CD4-positive, alpha-beta T cell (primary cell): ENCODE measurements around the gene WDR27. TPM values are rescaled to one million over a fixed set of nuclear protein-coding genes. Genes with fewer than 3 reads are reported as not detected.

Experiments
- ATAC-seq: fragments of 200-7000 bp; cut with Tn5 transposase; one replicate; pipeline ENCODE4 v1.10.0; 2022; ENCODE audit warnings: mild to moderate bottlenecking; ENCODE audit not compliant: poor library complexity
- CTCF ChIA-PET: fragments of 350-600 bp; sonication (Branson Sonifier 250); formaldehyde crosslinking; loops from one replicate; lab custom pipeline; 2021; ENCODE audit warnings: antibody characterized with exemption, inconsistent platforms; lab: Charles Lee
- POLR2A ChIA-PET: fragments of 350-600 bp; sonication (Branson Sonifier 250); formaldehyde crosslinking; loops from one replicate; lab custom pipeline; 2021; ENCODE audit warnings: antibody characterized with exemption, inconsistent platforms; lab: Charles Lee
- DNase-seq, 14 experiments: peaks; one replicate each; pipeline ENCODE4 v3.0.0-alpha.2; 2013 to 2020; ENCODE audit warnings: mixed read lengths in 2 of 14
- H3K27ac ChIP-seq, 2 donors: one replicate each; pipeline versions ENCODE4 v1.5.1 to v1.7.0; 2013; ENCODE audit warnings: low read length in 2 of 2, low read depth in 1 of 2, mild to moderate bottlenecking in 1 of 2
- H3K27me3 ChIP-seq, 2 experiments: 1 replicate in 1 of 2; 2 replicates in 1 of 2; pipeline versions ENCODE4 v1.6.1 to v1.7.0; 2013; ENCODE audit warnings: low read length in 2 of 2, control low read depth in 1 of 2, mild to moderate bottlenecking in 1 of 2, moderate library complexity in 1 of 2; ENCODE audit not compliant: insufficient read depth in 2 of 2, control insufficient read depth in 1 of 2
- H3K36me3 ChIP-seq: one replicate; pipeline ENCODE4 v1.6.1; 2013; ENCODE audit warnings: low read length, control low read depth; ENCODE audit not compliant: insufficient read depth
- H3K4me1 ChIP-seq: one replicate; pipeline ENCODE4 v1.6.1; 2013; ENCODE audit warnings: low read length, control low read depth; ENCODE audit not compliant: insufficient read depth
- H3K4me3 ChIP-seq: one replicate; pipeline ENCODE4 v1.5.1; 2013; ENCODE audit warnings: mild to moderate bottlenecking, low read length, moderate library complexity
- H3K9me3 ChIP-seq, 2 experiments: 1 replicate in 1 of 2; 2 replicates in 1 of 2; pipeline versions ENCODE4 v1.6.1 to v1.7.0; 2013; ENCODE audit warnings: low read length in 2 of 2, mild to moderate bottlenecking in 2 of 2, control low read depth in 1 of 2, moderate library complexity in 1 of 2; ENCODE audit not compliant: control insufficient read depth in 1 of 2, insufficient read depth in 1 of 2
- H3K27ac Mint-ChIP-seq: one replicate; pipeline ENCODE4 v1.8.0; 2020; ENCODE audit warnings: mixed read lengths
- H3K27me3 Mint-ChIP-seq: one replicate; pipeline ENCODE4 v1.8.0; 2021; ENCODE audit warnings: mixed read lengths
- H3K36me3 Mint-ChIP-seq: one replicate; pipeline ENCODE4 v1.8.0; 2021; ENCODE audit warnings: low read depth, mixed read lengths
- H3K4me1 Mint-ChIP-seq: one replicate; pipeline ENCODE4 v1.8.0; 2021; ENCODE audit warnings: low read depth, mixed read lengths
- H3K4me3 Mint-ChIP-seq: one replicate; pipeline ENCODE4 v1.8.0; 2020; ENCODE audit warnings: mild to moderate bottlenecking, mixed read lengths
- H3K9me3 Mint-ChIP-seq: one replicate; pipeline ENCODE4 v1.8.0; 2020; ENCODE audit warnings: mixed read lengths
- CTCF ChIP-seq: fragments of 200-600 bp; IDR thresholded peaks from one replicate; pipeline ENCODE4 v1.8.0; 2022; ENCODE audit warnings: antibody characterized with exemption, mild to moderate bottlenecking
- intact Hi-C, 2 experiments: fragments of 100-400 bp; cut with DNase I in 1 of 2; cut with micrococcal nuclease in 1 of 2; formaldehyde crosslinking; loops; one replicate each; pipeline versions ENCODE4 v1.15.1 to v1.9.0; 2023 to 2025; cut with DNase I, micrococcal nuclease
- total RNA-seq, 174 experiments: library from RNA in 2 of 174; stranded (reverse) in 2 of 174; gene quantifications; one replicate each; pipeline ENCODE4 v1.2.3 and lab custom pipeline; 2021 to 2026

WDR27 gene
- total RNA-seq, 2 experiments from 2014 or later: 22.0 to 23.5 TPM

- CTCF ChIA-PET: no interaction called here
- Histone ChIP-seq H3K4me1 (no peaks in the 10 kb centered on the region), H3K27ac (no peak overlapping the region), H3K27me3 (no peaks in the 10 kb centered on the region), H3K9me3 (peaks cover 0 to 4% of the 10 kb centered on the region in 2 experiments), H3K36me3 (no peaks in the 10 kb centered on the region), H3K4me3 (no peak overlapping the region)
- peaks cover 4% of the 10 kb centered on the region for H3K27me3 Mint-ChIP-seq
- no peaks in the 10 kb centered on the region for H3K36me3 Mint-ChIP-seq
- ATAC-seq: no peak
- no peak for TF ChIP-seq CTCF
- DNase-seq: no peak
- no peak overlapping the region for H3K4me3 Mint-ChIP-seq
- POLR2A ChIA-PET: no interaction called here
- no peak overlapping the region for H3K27ac Mint-ChIP-seq
- no peaks in the 10 kb centered on the region for H3K4me1 Mint-ChIP-seq
- intact Hi-C loops: no loop called here
- no peaks in the 10 kb centered on the region for H3K9me3 Mint-ChIP-seq
These were observed 252.6 kb downstream of the WDR27 start for GRCh38 chr6:169449221-169449620.

GRCh38 chr6:169445661-169446581 is 255.9 kb downstream of the WDR27 start:
- Histone ChIP-seq H3K9me3 (peaks cover 0 to 4% of the 10 kb centered on the region in 2 experiments), H3K4me3 (no peak overlapping the region), H3K36me3 (no peaks in the 10 kb centered on the region), H3K4me1 (no peaks in the 10 kb centered on the region), H3K27me3 (no peaks in the 10 kb centered on the region), H3K27ac (no peak overlapping the region)
- no peak for DNase-seq
- Mint-ChIP-seq H3K36me3 (no peaks in the 10 kb centered on the region), H3K9me3 (no peaks in the 10 kb centered on the region), H3K4me3 (no peak overlapping the region), H3K27ac (no peak overlapping the region), H3K27me3 (peaks cover 12% of the 10 kb centered on the region), H3K4me1 (no peaks in the 10 kb centered on the region)
- no peak for ATAC-seq
- TF ChIP-seq CTCF: no peak
- ChIA-PET POLR2A (no interaction called here), CTCF (no interaction called here)
- intact Hi-C loops: no loop called here

DNA sequence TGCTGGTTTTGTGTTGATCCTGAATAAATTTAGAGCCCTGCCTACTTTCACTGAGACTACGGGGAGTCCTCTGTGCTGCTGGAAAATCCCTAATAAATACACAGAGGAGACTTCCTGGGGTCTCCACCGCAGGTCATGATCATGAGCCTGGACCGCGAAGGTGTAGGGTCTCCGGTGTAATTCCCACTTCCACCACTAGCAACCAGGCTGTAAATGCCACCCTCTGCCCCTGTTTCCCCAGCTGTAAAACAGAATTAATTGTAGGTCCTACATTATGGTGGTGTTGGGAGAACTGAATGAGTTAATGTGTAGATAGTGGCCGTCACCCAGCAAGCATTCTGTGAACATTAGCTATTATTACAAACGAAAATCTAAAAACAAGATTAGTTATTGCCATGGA is 256.6 kb downstream of the WDR27 start:
- H3K9me3 ChIP-seq: peaks cover 0 to 4% of the 10 kb centered on the region in 2 experiments
- H3K9me3 Mint-ChIP-seq: no peaks in the 10 kb centered on the region
- no peak for TF ChIP-seq CTCF
- POLR2A ChIA-PET: no interaction called here
- no peaks in the 10 kb centered on the region for H3K27me3 ChIP-seq
- DNase-seq: no peak
- H3K4me3 ChIP-seq: no peak overlapping the region
- CTCF ChIA-PET: no interaction called here
- no peaks in the 10 kb centered on the region for H3K36me3 Mint-ChIP-seq
- intact Hi-C loops: no loop called here
- H3K36me3 ChIP-seq: no peaks in the 10 kb centered on the region
- peaks cover 12% of the 10 kb centered on the region for H3K27me3 Mint-ChIP-seq
- no peaks in the 10 kb centered on the region for H3K4me1 Mint-ChIP-seq
- H3K4me1 ChIP-seq: no peaks in the 10 kb centered on the region
- no peak overlapping the region for H3K4me3 Mint-ChIP-seq
- ATAC-seq: no peak
- H3K27ac ChIP-seq: no peak overlapping the region
- H3K27ac Mint-ChIP-seq: no peak overlapping the region
